Endothelial cell of umbilical vein (primary cell): ENCODE results near the gene DUS2. TPM values are rescaled to one million over a fixed set of nuclear protein-coding genes. Genes with fewer than 3 reads are reported as not detected.
"Not testable (repeated sequence)": the region's sequence is repeated elsewhere in the genome, so short reads cannot be mapped to it uniquely, and the experiment has no call there.

Experiments used
- BruUV-seq: library from RNA; stranded (reverse); fragments of 400-500 nt; replicated peaks from 2 replicates; lab custom pipeline; 2021; lab: Mats Ljungman, UMichigan
- CTCF ChIA-PET: fragments of 300-600, 350-600 bp; sonication (Branson Sonifier 250); formaldehyde crosslinking; loops from one replicate; lab custom pipeline; 2021; ENCODE audit warnings: antibody characterized with exemption, inconsistent platforms; lab: Charles Lee
- POLR2A ChIA-PET: fragments of 300-600, 350-600 bp; sonication (Branson Sonifier 250); formaldehyde crosslinking; loops from one replicate; lab custom pipeline; 2021; ENCODE audit warnings: antibody characterized with exemption, inconsistent platforms; lab: Charles Lee
- DNase-seq: peaks from one replicate; pipeline ENCODE4 v3.0.0-alpha.2; 2011; ENCODE audit warnings: low read depth, low spot score
- FAIRE-seq: peaks from 2 replicates; lab custom pipeline; 2011; peaks lifted over from hg19 to GRCh38; lab: Jason Lieb, UNC
- H2AFZ ChIP-seq: 2 replicates; pipeline ENCODE4 v1.6.0; 2012; ENCODE audit warnings: low read depth, low read length, control low read depth, inconsistent platforms
- H3K27ac ChIP-seq: 2 replicates; pipeline ENCODE4 v1.5.1; 2011; ENCODE audit warnings: low read depth, mild to moderate bottlenecking, control low read depth, low read length, moderate library complexity; ENCODE audit not compliant: insufficient read depth
- H3K27me3 ChIP-seq, 2 experiments: 2 replicates each; pipeline versions ENCODE4 v1.6.0 to v1.6.1; 2011; ENCODE audit warnings: low read length in 2 of 2, mixed read lengths in 1 of 2; ENCODE audit not compliant: control insufficient read depth in 2 of 2, insufficient read depth in 2 of 2
- H3K36me3 ChIP-seq, 2 experiments: 2 replicates in 1 of 2; 3 replicates in 1 of 2; pipeline ENCODE4 v1.5.1; 2011; ENCODE audit warnings: low read length in 2 of 2, mild to moderate bottlenecking in 1 of 2, moderate library complexity in 1 of 2; ENCODE audit not compliant: control insufficient read depth in 2 of 2, insufficient read depth in 2 of 2; ENCODE audit errors: extremely low read depth in 1 of 2
- H3K4me1 ChIP-seq: 3 replicates; pipeline ENCODE4 v1.5.1; 2011; ENCODE audit warnings: mild to moderate bottlenecking, low read length; ENCODE audit not compliant: control insufficient read depth, insufficient read depth; ENCODE audit errors: extremely low read depth
- H3K4me2 ChIP-seq: 2 replicates; pipeline ENCODE4 v1.6.1; 2011; ENCODE audit warnings: low read length, control low read depth, mixed read lengths; ENCODE audit not compliant: insufficient read depth
- H3K4me3 ChIP-seq, 3 experiments: fragments of 200-600 bp in 1 of 3; sonication (generic), shearing (Covaris generic) in 1 of 3; replicated peaks in 1 of 3; 2 replicates each; pipeline ENCODE4 v1.5.1; 2011 to 2016; ENCODE audit warnings: control low read depth in 3 of 3, low read length in 3 of 3, mild to moderate bottlenecking in 2 of 3, inconsistent platforms in 1 of 3, low read depth in 1 of 3, moderate library complexity in 1 of 3; ENCODE audit not compliant: insufficient read depth in 1 of 3
- H3K79me2 ChIP-seq: 2 replicates; pipeline ENCODE4 v1.6.0; 2012; ENCODE audit warnings: low read length, inconsistent platforms; ENCODE audit not compliant: control insufficient read depth, insufficient read depth
- H3K9ac ChIP-seq: replicated peaks from 2 replicates; pipeline ENCODE3; 2011; ENCODE audit warnings: low read length, control low read depth; ENCODE audit not compliant: insufficient read depth; ENCODE audit errors: extremely low read depth
- H3K9me1 ChIP-seq: replicated peaks from 3 replicates; pipeline ENCODE4 v1.6.0; 2011; ENCODE audit warnings: mild to moderate bottlenecking, low read length; ENCODE audit not compliant: control insufficient read depth, insufficient read depth; ENCODE audit errors: extremely low read depth
- H3K9me3 ChIP-seq: replicated peaks from 2 replicates; pipeline ENCODE4 v1.5.1; 2012; ENCODE audit warnings: low read length, inconsistent platforms; ENCODE audit not compliant: control insufficient read depth, insufficient read depth
- H4K20me1 ChIP-seq: replicated peaks from 2 replicates; pipeline ENCODE3; 2011; ENCODE audit warnings: mild to moderate bottlenecking, low read length; ENCODE audit not compliant: control insufficient read depth, insufficient read depth; ENCODE audit errors: extremely low read depth
- FOS ChIP-seq: IDR thresholded peaks from 2 replicates; pipeline ENCODE4 v1.6.1; 2011; ENCODE audit warnings: mild to moderate bottlenecking, low read length, moderate library complexity, borderline replicate concordance; ENCODE audit not compliant: insufficient read depth
- GATA2 ChIP-seq: IDR thresholded peaks from 2 replicates; pipeline ENCODE4 v1.7.0; 2011; ENCODE audit warnings: low read depth, mild to moderate bottlenecking, moderate library complexity, mixed read lengths, low read length; ENCODE audit not compliant: insufficient read length, insufficient read depth
- JUN ChIP-seq: IDR thresholded peaks from 2 replicates; pipeline ENCODE4 v1.6.1; 2011; ENCODE audit warnings: borderline replicate concordance, low read depth; ENCODE audit not compliant: insufficient read length, insufficient read depth
- MYC ChIP-seq: IDR thresholded peaks from one replicate; pipeline ENCODE4 v1.6.1; 2011; ENCODE audit warnings: mild to moderate bottlenecking, low read depth, low read length
- POLR2A ChIP-seq: IDR thresholded peaks from 2 replicates; pipeline ENCODE4 v1.6.1; 2012; ENCODE audit warnings: low read depth, mild to moderate bottlenecking, control low read depth, low read length
- POLR2AphosphoS5 ChIP-seq: IDR thresholded peaks from 2 replicates; pipeline ENCODE4 v1.6.1; 2012; ENCODE audit warnings: low read depth, mild to moderate bottlenecking, control low read depth, low read length, moderate library complexity; ENCODE audit not compliant: insufficient read depth
- dilution Hi-C: fragments of 300-500 bp; cut with MboI; formaldehyde crosslinking; loops from one replicate; pipeline ENCODE4 v1.15.0; 2019; ENCODE audit warnings: low sequenced_read_pairs; ENCODE audit not compliant: extremely low pct_ligation_motif_present
- intact Hi-C: fragments of 100-400 bp; cut with micrococcal nuclease; formaldehyde crosslinking; loops from one replicate; pipeline ENCODE4 v1.10.0; 2022
- polyA plus RNA-seq, 4 experiments: library from polyadenylated mRNA; depleted of rRNA in 3 of 4; stranded (reverse) in 3 of 4; unstranded in 1 of 4; fragments of >200 nt; gene quantifications; 2 replicates each; pipeline versions ENCODE4 v1.2.1 to v1.2.3, GENCODE V29; 2011 to 2012; ENCODE audit warnings: missing spikeins in 1 of 4
- total RNA-seq: library from RNA; stranded (reverse); gene quantifications from 2 replicates; pipeline ENCODE4 v1.2.3, GENCODE V29; 2021
- TF ChIP-seq, protein P1 (sequence below), 2 donors: IDR thresholded peaks; 1 replicate in 1 of 2; 2 replicates in 1 of 2; pipeline ENCODE4 v1.5.1; 2011; ENCODE audit warnings: low read length in 2 of 2, mild to moderate bottlenecking in 2 of 2, moderate library complexity in 2 of 2, control low read depth in 1 of 2, inconsistent platforms in 1 of 2, low read depth in 1 of 2; ENCODE audit not compliant: insufficient read depth in 1 of 2; ENCODE audit errors: extremely low read depth in 1 of 2

Gene DUS2
- total and polyA plus RNA-seq, 2 donors (not counting 3 experiments of a cell fraction or from before 2014, with no cell fraction given), result 16.4 to 21.7 TPM

DNA sequence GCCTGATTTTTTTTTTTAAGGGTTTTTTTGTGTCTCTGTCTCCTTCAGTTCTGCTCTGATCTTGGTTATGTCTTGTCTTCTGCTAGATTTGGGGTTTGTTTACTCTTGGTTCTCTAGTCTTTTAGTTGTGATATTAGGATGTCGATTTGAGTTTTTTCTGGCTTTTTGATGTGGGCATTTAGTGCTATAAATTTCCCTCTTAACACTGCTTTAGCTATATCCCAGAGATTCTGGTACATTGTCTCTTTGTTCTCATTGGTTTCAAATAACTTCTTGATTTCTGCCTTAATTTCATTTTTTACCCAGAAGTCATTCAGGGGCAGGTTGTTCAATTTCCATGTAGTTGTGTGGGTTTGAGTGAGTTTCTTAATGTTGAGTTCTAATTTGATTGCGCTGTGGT is 87.5 kb downstream of the DUS2 start:
- H3K4me3 ChIP-seq, dilution Hi-C loops, H3K9me3 ChIP-seq, H3K9ac ChIP-seq, BruUV-seq, H3K27ac ChIP-seq, H3K27me3 ChIP-seq, H2AFZ ChIP-seq, H3K4me1 ChIP-seq, CTCF ChIA-PET, H3K36me3 ChIP-seq, H3K4me2 ChIP-seq, H4K20me1 ChIP-seq, FAIRE-seq, DNase-seq, H3K9me1 ChIP-seq, POLR2A ChIA-PET: not testable (repeated sequence)
- intact Hi-C loops, result loop anchor here (5.0 kb wide), 1 partner anchor 102 kb away; no protein-coding TSS in a partner anchor
- H3K79me2 ChIP-seq, result peaks cover 70% of the 10 kb centered on the region

DNA sequence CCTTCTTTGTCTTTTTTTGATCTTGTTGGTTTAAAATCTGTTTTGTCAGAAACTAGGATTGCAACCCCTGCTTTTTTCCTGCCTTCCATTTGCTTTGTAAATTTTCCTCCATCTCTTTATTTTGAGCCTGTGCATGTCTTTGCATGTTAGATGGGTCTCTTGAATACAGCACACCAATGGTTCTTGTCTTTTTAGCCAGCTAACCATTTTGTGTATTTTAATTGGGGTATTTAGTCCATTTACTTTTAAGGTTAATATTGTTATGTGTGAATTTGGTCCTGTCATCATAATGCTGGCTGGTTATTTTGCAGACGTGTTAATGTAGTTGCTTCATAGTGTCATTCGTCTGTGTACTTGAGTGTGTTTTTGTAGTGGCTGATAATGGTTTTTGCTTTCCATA is 88.3 kb downstream of the DUS2 start:
- H3K9ac ChIP-seq, result no peak overlapping the region
- H3K9me3 ChIP-seq, result no peaks in the 10 kb centered on the region
- no peak overlapping the region for H3K27ac ChIP-seq
- H3K27me3 ChIP-seq, result no peaks in the 10 kb centered on the region
- TF ChIP-seq POLR2AphosphoS5, result no peak
- TF ChIP-seq JUN, result no peak
- no peak for TF ChIP-seq FOS
- TF ChIP-seq MYC, result no peak
- TF ChIP-seq, protein P1, sequence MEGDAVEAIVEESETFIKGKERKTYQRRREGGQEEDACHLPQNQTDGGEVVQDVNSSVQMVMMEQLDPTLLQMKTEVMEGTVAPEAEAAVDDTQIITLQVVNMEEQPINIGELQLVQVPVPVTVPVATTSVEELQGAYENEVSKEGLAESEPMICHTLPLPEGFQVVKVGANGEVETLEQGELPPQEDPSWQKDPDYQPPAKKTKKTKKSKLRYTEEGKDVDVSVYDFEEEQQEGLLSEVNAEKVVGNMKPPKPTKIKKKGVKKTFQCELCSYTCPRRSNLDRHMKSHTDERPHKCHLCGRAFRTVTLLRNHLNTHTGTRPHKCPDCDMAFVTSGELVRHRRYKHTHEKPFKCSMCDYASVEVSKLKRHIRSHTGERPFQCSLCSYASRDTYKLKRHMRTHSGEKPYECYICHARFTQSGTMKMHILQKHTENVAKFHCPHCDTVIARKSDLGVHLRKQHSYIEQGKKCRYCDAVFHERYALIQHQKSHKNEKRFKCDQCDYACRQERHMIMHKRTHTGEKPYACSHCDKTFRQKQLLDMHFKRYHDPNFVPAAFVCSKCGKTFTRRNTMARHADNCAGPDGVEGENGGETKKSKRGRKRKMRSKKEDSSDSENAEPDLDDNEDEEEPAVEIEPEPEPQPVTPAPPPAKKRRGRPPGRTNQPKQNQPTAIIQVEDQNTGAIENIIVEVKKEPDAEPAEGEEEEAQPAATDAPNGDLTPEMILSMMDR (IDR thresholded peaks at IDR 0.05; ENCODE audit: extremely low read depth in 1 of 2, insufficient read depth in 1 of 2, low read depth in 1 of 2, low read length in 2 of 2), result no peak
- no peak for TF ChIP-seq GATA2
- TF ChIP-seq POLR2A, result no peak
- H3K36me3 ChIP-seq, result no peaks in the 10 kb centered on the region
- H4K20me1 ChIP-seq, result peaks cover 1% of the 10 kb centered on the region
- peaks cover 71% of the 10 kb centered on the region for H3K79me2 ChIP-seq
- H3K4me2 ChIP-seq, result no peak overlapping the region
- dilution Hi-C loops (no loop called here), intact Hi-C loops (loop anchor here (5.0 kb wide), 1 partner anchor 101 kb away; no protein-coding TSS in a partner anchor)
- CTCF ChIA-PET, result no interaction called here
- H3K4me3 ChIP-seq, result no peak overlapping the region
- no peak overlapping the region for H2AFZ ChIP-seq
- H3K9me1 ChIP-seq, result no peaks in the 10 kb centered on the region
- BruUV-seq, result no TSS peak
- FAIRE-seq (no peak), DNase-seq (no peak)
- POLR2A ChIA-PET, result no interaction called here
- no peaks in the 10 kb centered on the region for H3K4me1 ChIP-seq
